OCI-LY1 (cell line): Measurements from ENCODE around the gene PIGQ.

Experiments used
- CTCF ChIP-seq: fragments of 200-600 bp; sonication (generic), shearing (Covaris generic); IDR thresholded peaks from 2 replicates; pipeline ENCODE4 v1.5.1; 2017; ENCODE audit warnings: mild to moderate bottlenecking, antibody characterized with exemption, low read length, moderate library complexity, mixed read lengths
- EZH2 ChIP-seq: fragments of 200-600 bp; sonication (generic), shearing (Covaris generic); IDR thresholded peaks from 2 replicates; pipeline ENCODE4 v1.8.0; 2017; ENCODE audit warnings: borderline replicate concordance, mixed run types, mild to moderate bottlenecking, antibody characterized with exemption, low read length, moderate library complexity, mixed read lengths

- no peak for TF ChIP-seq CTCF
- TF ChIP-seq EZH2: no peak
Observed at GRCh38 chr16:609984-610383, 40.2 kb downstream of the PIGQ start.
